GM08714 (cell line): Measurements from ENCODE around the gene PPM1A.
"Not testable (repeated sequence)": the region's sequence is repeated elsewhere in the genome, so short reads cannot be mapped to it uniquely, and the experiment has no call there.

Experiments used
- H3K4me3 ChIP-seq: fragments of 200-500 bp; sonication (Bioruptor generic); 2 replicates; pipeline ENCODE4 v1.5.1; 2014; ENCODE audit warnings: mild to moderate bottlenecking, low read length, inconsistent platforms
- ZNF274 ChIP-seq: IDR thresholded peaks from 2 replicates; pipeline ENCODE4 v1.6.1; 2012; ENCODE audit warnings: mild to moderate bottlenecking, low read depth, low read length

PPM1A gene

GRCh38 chr14:60304509-60304908 lies 55.5 kb downstream of the PPM1A start:
- H3K4me3 ChIP-seq: no peak overlapping the region
- no peak for TF ChIP-seq ZNF274

DNA sequence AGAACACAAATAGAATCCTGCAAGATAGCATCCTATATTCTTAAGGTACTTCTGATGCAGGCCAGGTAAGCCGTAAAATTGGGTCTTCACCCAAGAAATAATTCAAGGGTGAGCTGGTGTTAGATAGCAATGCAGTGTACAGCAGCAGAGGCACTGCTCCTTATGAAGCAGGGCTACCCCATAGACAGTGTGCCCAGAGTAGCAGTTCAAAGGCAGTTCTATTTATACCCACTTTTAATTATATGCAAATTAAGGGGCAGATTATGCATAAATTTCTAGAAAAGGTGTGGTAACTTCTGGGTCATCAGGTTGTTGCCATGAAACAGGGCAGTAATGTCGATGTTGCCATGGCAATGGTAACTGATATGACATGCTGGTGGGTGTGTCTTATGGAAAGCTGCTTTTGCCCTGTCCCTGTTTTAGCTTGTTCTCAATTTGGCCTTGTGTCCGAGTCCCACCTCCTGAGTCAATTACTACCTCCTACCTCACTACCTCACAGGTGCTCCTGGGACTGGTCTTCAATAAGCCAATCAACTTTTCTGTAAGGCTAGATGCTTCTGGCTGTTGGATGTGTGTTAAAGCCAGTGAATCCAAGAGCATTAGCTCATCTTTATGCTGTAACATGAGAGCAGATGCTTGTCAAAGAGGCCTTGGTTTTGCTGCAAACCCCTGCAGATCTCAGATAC lies 61.0 kb downstream of the PPM1A start:
- TF ChIP-seq ZNF274: no peak
- no peak overlapping the region for H3K4me3 ChIP-seq

GRCh38 chr14:60311417-60311816 lies 62.4 kb downstream of the PPM1A start:
- no peak overlapping the region for H3K4me3 ChIP-seq
- no peak for TF ChIP-seq ZNF274

DNA sequence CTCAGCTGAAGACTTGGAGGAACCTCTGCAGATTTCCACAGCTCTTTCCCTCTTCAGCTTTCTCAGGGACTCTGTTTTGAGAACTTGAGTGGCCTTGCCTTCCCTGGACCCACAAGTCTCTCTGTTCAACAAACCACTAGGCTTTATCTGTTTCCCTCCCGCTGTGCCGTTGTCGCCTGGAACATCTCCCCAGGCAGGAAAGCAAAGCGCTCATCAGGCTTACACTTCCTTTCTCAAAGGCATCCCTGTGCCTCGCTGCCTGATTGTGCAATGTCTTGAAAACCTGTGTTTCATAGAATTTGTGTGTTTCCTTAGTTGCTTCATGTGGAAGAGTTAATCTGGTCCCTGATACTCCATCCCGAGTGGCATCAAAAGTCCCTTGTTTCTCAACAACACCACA lies 64.1 kb downstream of the PPM1A start:
- H3K4me3 ChIP-seq: no peak overlapping the region

DNA sequence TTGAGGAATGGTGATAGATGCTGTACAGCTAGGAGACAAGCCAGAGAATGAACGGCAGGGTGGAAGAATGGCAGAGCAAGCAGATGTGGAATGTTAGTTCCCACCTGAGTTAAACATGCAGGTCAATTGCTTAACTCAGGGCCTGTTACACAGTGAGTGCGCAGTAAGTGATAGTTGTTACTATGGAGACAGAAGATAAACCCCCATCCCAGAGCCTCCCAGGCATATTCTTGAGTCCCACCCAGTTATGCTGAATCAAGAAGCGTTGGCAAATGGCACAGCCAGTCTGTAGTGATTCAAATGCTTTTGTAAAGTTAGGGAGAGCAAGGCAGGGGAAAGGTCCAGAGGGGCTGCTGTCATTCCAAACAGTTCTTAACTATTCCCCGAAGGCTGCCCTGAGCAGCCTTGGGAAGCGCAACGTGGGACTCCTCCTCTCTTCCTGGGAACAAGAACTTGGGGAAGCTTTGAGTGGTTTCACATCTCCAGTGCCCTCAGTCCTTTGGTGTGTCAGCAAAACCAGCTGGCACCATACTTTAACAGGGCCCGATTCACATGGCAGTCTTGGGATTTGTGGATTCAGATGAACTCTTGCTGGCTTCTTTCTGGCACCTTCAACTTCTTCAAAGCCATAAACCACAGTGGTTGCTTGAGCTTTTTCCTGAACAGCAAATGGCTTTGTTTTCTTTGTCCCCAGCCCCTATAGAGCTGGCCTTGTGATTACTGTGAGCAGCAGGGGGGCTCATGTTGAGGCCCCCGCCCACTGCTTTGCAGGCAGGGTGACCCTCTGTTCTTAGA lies 66.4 kb downstream of the PPM1A start:
- no peak for TF ChIP-seq ZNF274
- no peak overlapping the region for H3K4me3 ChIP-seq

More for the DNA sequence above, 64.1 kb downstream of the PPM1A start:
- no peak for TF ChIP-seq ZNF274

DNA sequence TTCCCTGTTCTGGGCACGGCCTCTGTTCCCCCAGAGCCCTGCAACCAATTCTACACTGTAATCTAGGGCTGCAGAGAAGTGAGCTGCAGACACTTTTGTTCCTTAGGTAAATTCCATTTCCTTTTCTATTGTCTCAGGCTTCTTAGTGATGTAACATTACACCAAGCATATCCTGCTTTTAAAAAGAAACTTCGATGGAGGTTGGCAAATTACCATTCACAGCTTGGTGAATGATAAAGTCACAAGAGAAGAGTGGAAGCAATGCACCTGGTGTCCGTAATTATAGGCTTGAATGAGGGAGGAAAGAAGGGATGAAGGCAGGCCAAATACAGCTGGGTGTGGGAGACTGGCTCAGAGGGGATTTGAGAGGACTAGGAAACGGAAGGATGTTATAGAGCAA lies 68.6 kb downstream of the PPM1A start:
- no peak for TF ChIP-seq ZNF274

GRCh38 chr14:60320860-60321259 lies 71.8 kb downstream of the PPM1A start:
- H3K4me3 ChIP-seq: not testable (repeated sequence)

More for the DNA sequence above, 68.6 kb downstream of the PPM1A start:
- no peak overlapping the region for H3K4me3 ChIP-seq

GRCh38 chr14:60323199-60323896 lies 74.3 kb downstream of the PPM1A start:
- no peak overlapping the region for H3K4me3 ChIP-seq
- TF ChIP-seq ZNF274: no peak

DNA sequence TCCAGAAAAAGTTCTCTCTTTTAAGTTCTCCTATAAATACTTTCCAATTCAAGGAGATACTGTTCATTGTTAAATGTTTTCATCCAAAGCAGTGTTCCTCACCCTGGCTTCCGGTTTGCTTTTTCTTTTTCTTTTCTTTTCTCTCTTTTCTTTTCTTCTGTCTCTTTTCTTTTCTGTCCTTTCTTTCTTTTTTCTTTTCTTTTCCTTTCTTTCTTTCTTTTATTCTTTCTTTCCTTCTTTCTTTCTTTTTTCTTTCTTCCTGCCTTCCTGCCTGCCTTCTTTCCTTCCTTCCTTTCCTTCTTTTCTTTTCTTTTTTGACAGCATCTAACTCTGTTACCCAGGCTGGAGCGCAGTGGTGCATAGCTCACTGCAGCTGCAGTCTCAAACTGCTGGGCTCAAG lies 75.8 kb downstream of the PPM1A start:
- H3K4me3 ChIP-seq: no peak overlapping the region
- TF ChIP-seq ZNF274: no peak

- TF ChIP-seq ZNF274: no peak
- H3K4me3 ChIP-seq: no peak overlapping the region
Measured at GRCh38 chr14:60326274-60326673, 77.3 kb downstream of the PPM1A start.

DNA sequence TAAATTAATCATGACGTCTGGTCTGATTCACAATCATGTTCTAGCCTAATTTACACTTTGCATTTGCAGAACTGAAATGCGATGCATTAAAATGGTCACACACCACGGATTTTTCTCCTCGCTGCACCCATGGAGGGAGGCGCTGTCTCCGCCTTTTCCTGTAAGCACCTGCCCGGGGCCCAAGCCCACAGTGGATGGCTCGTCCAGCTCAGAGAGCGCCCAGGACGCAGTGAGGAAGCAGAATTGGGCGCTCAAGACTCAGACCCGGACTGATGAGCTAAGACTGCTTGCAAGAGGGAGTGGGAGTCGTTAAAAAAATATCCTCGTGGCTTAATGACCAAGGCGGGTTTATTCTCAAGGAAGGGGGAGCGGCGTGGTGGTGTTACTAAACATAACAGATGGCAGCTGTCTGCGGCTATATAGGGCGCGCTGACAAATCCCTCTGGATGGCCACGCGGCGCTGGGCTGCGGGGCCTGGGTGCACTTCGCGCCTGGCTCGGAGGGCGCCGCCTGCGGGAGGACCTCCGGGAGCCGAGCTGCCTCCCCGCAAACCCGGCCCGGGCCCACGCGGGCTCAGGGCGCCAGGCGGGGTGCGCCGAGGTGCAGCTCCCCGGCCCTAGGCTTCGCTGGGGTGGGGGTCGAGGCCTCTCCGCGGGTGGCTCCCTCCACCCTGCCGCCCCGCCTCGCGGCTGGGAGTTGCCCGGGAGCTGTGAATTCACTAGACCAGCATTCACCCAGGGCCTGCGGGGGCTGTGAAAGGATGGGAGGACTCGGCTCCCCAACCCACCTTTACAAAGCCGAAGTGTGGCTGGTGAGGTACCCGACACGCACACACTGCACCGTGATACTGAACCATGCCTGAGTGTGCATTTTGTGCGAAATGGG lies 78.7 kb downstream of the PPM1A start:
- H3K4me3 ChIP-seq: peak overlapping the region; percentile 58; the same call in 1 of the 2 replicates
- TF ChIP-seq ZNF274: no peak

- no peak overlapping the region for H3K4me3 ChIP-seq
- no peak for TF ChIP-seq ZNF274
Measured at GRCh38 chr14:60328583-60328982, 79.6 kb downstream of the PPM1A start.

GRCh38 chr14:60329274-60329673 lies 80.3 kb downstream of the PPM1A start:
- TF ChIP-seq ZNF274: no peak

More at GRCh38 chr14:60329274-60329673, 80.3 kb downstream of the PPM1A start:
- no peak overlapping the region for H3K4me3 ChIP-seq
